H9 (cell line): ENCODE results near the gene LRMDA. TPM values are rescaled to one million over a fixed set of nuclear protein-coding genes. Genes with fewer than 3 reads are reported as not detected.

Source experiments
- DNase-seq: peaks from one replicate; pipeline ENCODE4 v3.0.0-alpha.2; 2017
- H2AFZ ChIP-seq: one replicate; pipeline ENCODE4 v1.6.1; 2013; ENCODE audit warnings: mild to moderate bottlenecking, low read length, control low read depth, moderate library complexity
- H2AK5ac ChIP-seq: 2 replicates; pipeline ENCODE4 v1.6.1; 2013; ENCODE audit warnings: low read length, control low read depth, mixed read lengths; ENCODE audit not compliant: insufficient read length
- H2BK120ac ChIP-seq: one replicate; pipeline ENCODE4 v1.6.1; 2013; ENCODE audit warnings: low read depth, mild to moderate bottlenecking, low read length, control low read depth, inconsistent platforms; ENCODE audit not compliant: poor library complexity, severe bottlenecking
- H2BK12ac ChIP-seq: 2 replicates; pipeline ENCODE4 v1.6.1; 2013; ENCODE audit warnings: low read length, control low read depth, mixed read lengths, low read depth; ENCODE audit not compliant: insufficient read length
- H2BK15ac ChIP-seq: 2 replicates; pipeline ENCODE4 v1.6.1; 2013; ENCODE audit warnings: low read depth, low read length, control low read depth
- H2BK20ac ChIP-seq: one replicate; pipeline ENCODE4 v1.6.1; 2013; ENCODE audit warnings: low read depth, mild to moderate bottlenecking, low read length, control low read depth, inconsistent platforms; ENCODE audit not compliant: poor library complexity, severe bottlenecking
- H2BK5ac ChIP-seq: 2 replicates; pipeline ENCODE4 v1.6.1; 2013; ENCODE audit warnings: low read length, control low read depth, mixed read lengths; ENCODE audit not compliant: insufficient read length
- H3K14ac ChIP-seq: 2 replicates; pipeline ENCODE4 v1.6.1; 2013; ENCODE audit warnings: low read length, control low read depth; ENCODE audit not compliant: insufficient read depth
- H3K18ac ChIP-seq: 2 replicates; pipeline ENCODE4 v1.6.1; 2013; ENCODE audit warnings: low read depth, mild to moderate bottlenecking, mixed read lengths, low read length, control low read depth; ENCODE audit not compliant: insufficient read length
- H3K23ac ChIP-seq: 2 replicates; pipeline ENCODE4 v1.6.1; 2013; ENCODE audit warnings: low read length, control low read depth, mixed read lengths, low read depth; ENCODE audit not compliant: insufficient read length
- H3K23me2 ChIP-seq: 2 replicates; pipeline ENCODE4 v1.6.1; 2013; ENCODE audit warnings: low read depth, mild to moderate bottlenecking, mixed read lengths, low read length, control low read depth; ENCODE audit not compliant: insufficient read length, poor library complexity, severe bottlenecking
- H3K27ac ChIP-seq: 2 replicates; pipeline ENCODE4 v1.5.1; 2013; ENCODE audit warnings: low read length, control low read depth, mixed read lengths, low read depth; ENCODE audit not compliant: insufficient read length
- H3K27me3 ChIP-seq: 2 replicates; pipeline ENCODE4 v1.6.1; 2013; ENCODE audit warnings: low read length, control low read depth, inconsistent platforms; ENCODE audit not compliant: insufficient read depth
- H3K4ac ChIP-seq: 2 replicates; pipeline ENCODE4 v1.6.1; 2013; ENCODE audit warnings: low read depth, mild to moderate bottlenecking, control low read depth, inconsistent platforms, low read length, moderate library complexity
- H3K4me1 ChIP-seq: 2 replicates; pipeline ENCODE4 v1.6.1; 2013; ENCODE audit warnings: low read length, control low read depth, inconsistent platforms; ENCODE audit not compliant: insufficient read depth
- H3K4me2 ChIP-seq: 2 replicates; pipeline ENCODE4 v1.6.1; 2013; ENCODE audit warnings: low read length, control low read depth, mixed read lengths; ENCODE audit not compliant: insufficient read length, insufficient read depth
- H3K56ac ChIP-seq: 2 replicates; pipeline ENCODE4 v1.6.1; 2013; ENCODE audit warnings: low read depth, mild to moderate bottlenecking, mixed read lengths, low read length, control low read depth; ENCODE audit not compliant: insufficient read length
- H3K79me1 ChIP-seq: 2 replicates; pipeline ENCODE4 v1.6.1; 2013; ENCODE audit warnings: low read depth, mild to moderate bottlenecking, moderate library complexity, low read length, control low read depth, inconsistent platforms; ENCODE audit not compliant: insufficient read depth, poor library complexity, severe bottlenecking
- H3K79me2 ChIP-seq: 2 replicates; pipeline ENCODE4 v1.6.1; 2013; ENCODE audit warnings: low read length, control low read depth, inconsistent platforms; ENCODE audit not compliant: insufficient read depth
- H3K9ac ChIP-seq: 2 replicates; pipeline ENCODE4 v1.6.1; 2013; ENCODE audit warnings: low read length, control low read depth, mixed read lengths; ENCODE audit not compliant: insufficient read length; ENCODE audit errors: extremely low read depth
- H3K9me3 ChIP-seq: one replicate; pipeline ENCODE4 v1.6.1; 2013; ENCODE audit warnings: low read depth, low read length, inconsistent platforms; ENCODE audit not compliant: control insufficient read depth
- H3T11ph ChIP-seq: one replicate; pipeline ENCODE4 v1.6.1; 2013; ENCODE audit warnings: mild to moderate bottlenecking, low read length, control low read depth, inconsistent platforms
- H4K20me1 ChIP-seq: one replicate; pipeline ENCODE4 v1.6.1; 2013; ENCODE audit not compliant: control insufficient read depth, insufficient read length, insufficient read depth
- H4K5ac ChIP-seq: 2 replicates; pipeline ENCODE4 v1.6.1; 2013; ENCODE audit warnings: low read depth, mild to moderate bottlenecking, mixed read lengths, low read length, control low read depth; ENCODE audit not compliant: insufficient read length
- H4K8ac ChIP-seq: replicated peaks from 2 replicates; pipeline ENCODE4 v1.6.1; 2013; ENCODE audit warnings: low read length, control low read depth, mixed read lengths, low read depth; ENCODE audit not compliant: insufficient read length
- H4K91ac ChIP-seq: 2 replicates; pipeline ENCODE4 v1.6.1; 2013; ENCODE audit warnings: low read depth, mild to moderate bottlenecking, moderate library complexity, mixed read lengths, low read length, control low read depth; ENCODE audit not compliant: insufficient read length
- H3K27ac Mint-ChIP-seq, 3 experiments: 2 replicates in 2 of 3; 3 replicates in 1 of 3; pipeline ENCODE4 v1.8.0; 2020 to 2021; ENCODE audit warnings: mixed read lengths in 3 of 3, mild to moderate bottlenecking in 1 of 3, moderate library complexity in 1 of 3
- H3K27me3 Mint-ChIP-seq: 2 replicates; pipeline ENCODE4 v1.8.0; 2021; ENCODE audit warnings: low read depth, mild to moderate bottlenecking, moderate library complexity, mixed read lengths
- H3K36me3 Mint-ChIP-seq, 3 experiments: 2 replicates in 2 of 3; 3 replicates in 1 of 3; pipeline ENCODE4 v1.8.0; 2020 to 2021; ENCODE audit warnings: low read depth in 3 of 3, mixed read lengths in 3 of 3; ENCODE audit not compliant: insufficient read depth in 1 of 3
- H3K4me1 Mint-ChIP-seq, 2 experiments: 2 replicates each; pipeline ENCODE4 v1.8.0; 2020; ENCODE audit warnings: mixed read lengths in 2 of 2
- H3K4me3 Mint-ChIP-seq, 2 experiments: 2 replicates in 1 of 2; 3 replicates in 1 of 2; pipeline ENCODE4 v1.8.0; 2020 to 2021; ENCODE audit warnings: mild to moderate bottlenecking in 2 of 2, mixed read lengths in 2 of 2, moderate library complexity in 1 of 2
- H3K9me3 Mint-ChIP-seq, 2 experiments: 2 replicates in 1 of 2; 3 replicates in 1 of 2; pipeline ENCODE4 v1.8.0; 2020; ENCODE audit warnings: mild to moderate bottlenecking in 2 of 2, mixed read lengths in 2 of 2, moderate library complexity in 1 of 2
- CTCF ChIP-seq: fragments of 200-600 bp; sonication (generic); conservative IDR thresholded peaks from 3 replicates; pipeline ENCODE4 v1.8.0; 2021; ENCODE audit warnings: antibody characterized with exemption, mild to moderate bottlenecking
- WGBS: extraction: QIAGEN DNeasy Blood & Tissue Kit; methylation state at CpG from one replicate; pipeline ENCODE4 v1.1.7; 2013; ENCODE audit warnings: missing lambda C conversion rate, low lambda C conversion rate, mixed read lengths; ENCODE audit not compliant: insufficient read length; ENCODE audit errors: extremely low coverage; 5-methylcytosine and 5-hydroxymethylcytosine counted together
- total RNA-seq: library from RNA; stranded (reverse); gene quantifications from 2 replicates; pipeline ENCODE4 v1.2.1, GENCODE V29; 2021

Gene LRMDA
- total RNA-seq, 1 experiment from 2014 or later, result 1.8 TPM

DNA sequence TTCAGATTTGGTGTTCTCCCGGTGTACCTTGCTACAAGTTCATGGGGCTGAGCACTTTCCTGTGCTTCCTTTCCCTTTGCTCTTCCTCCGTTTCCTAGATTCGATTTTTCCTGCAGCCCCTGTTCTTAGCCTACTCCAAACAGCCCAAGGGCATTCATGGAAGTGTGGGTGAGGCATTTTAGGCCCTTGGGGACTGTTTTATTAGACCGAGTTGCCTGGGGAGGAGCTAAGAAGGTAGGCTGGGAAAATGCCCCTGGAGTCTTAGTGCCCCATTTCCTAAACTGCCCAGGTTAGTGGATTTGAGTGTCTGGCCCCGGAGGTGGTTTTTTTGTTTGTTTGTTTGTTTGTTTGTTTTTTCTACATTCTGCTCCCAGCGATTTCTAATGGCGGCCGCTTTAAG is 1.8 kb downstream of the LRMDA start:
- H3K9me3 ChIP-seq, result no peaks in the 10 kb centered on the region
- H3K27me3 ChIP-seq, result peaks cover 66% of the 10 kb centered on the region
- TF ChIP-seq CTCF, result no peak
- no peak overlapping the region for H2BK12ac ChIP-seq
- no peak overlapping the region for H2AFZ ChIP-seq
- H4K5ac ChIP-seq, result no peak overlapping the region
- H3K79me2 ChIP-seq, result no peaks in the 10 kb centered on the region
- H3K23ac ChIP-seq, result no peak overlapping the region
- H3K4me2 ChIP-seq, result peak overlapping the region; percentile 26
- no peaks in the 10 kb centered on the region for H3K23me2 ChIP-seq
- H2BK15ac ChIP-seq, result no peak overlapping the region
- DNase-seq, result no peak
- H4K91ac ChIP-seq, result no peak overlapping the region
- no peak overlapping the region for H4K8ac ChIP-seq
- no peak overlapping the region for H2BK120ac ChIP-seq
- no peak overlapping the region for H2BK5ac ChIP-seq
- Mint-ChIP-seq H3K27me3 (peaks cover 97% of the 10 kb centered on the region), H3K27ac (no peak overlapping the region), H3K4me3 (no peak overlapping the region; a peak in 1 of 5 replicates), H3K9me3 (no peaks in the 10 kb centered on the region; a peak in 2 of 5 replicates), H3K36me3 (no peaks in the 10 kb centered on the region), H3K4me1 (peaks cover 28 to 37% of the 10 kb centered on the region in 2 experiments)
- no peaks in the 10 kb centered on the region for H4K20me1 ChIP-seq
- no CpG with 5 or more reads among the region's 8 CpGs for WGBS
- H3K27ac ChIP-seq, result no peak overlapping the region
- H3K4ac ChIP-seq, result no peak overlapping the region
- H3T11ph ChIP-seq, result no peak overlapping the region
- no peak overlapping the region for H3K56ac ChIP-seq
- no peak overlapping the region for H2BK20ac ChIP-seq
- no peaks in the 10 kb centered on the region for H3K79me1 ChIP-seq
- no peak overlapping the region for H2AK5ac ChIP-seq
- H3K9ac ChIP-seq, result no peak overlapping the region
- H3K4me1 ChIP-seq, result no peaks in the 10 kb centered on the region
- H3K14ac ChIP-seq, result no peak overlapping the region
- H3K18ac ChIP-seq, result no peak overlapping the region
